ENCODE data around the gene ZBTB46.
A peak's percentile ranks its signal among the peaks of the same experiment; 100 is the strongest.

ZBTB46 gene

DNA sequence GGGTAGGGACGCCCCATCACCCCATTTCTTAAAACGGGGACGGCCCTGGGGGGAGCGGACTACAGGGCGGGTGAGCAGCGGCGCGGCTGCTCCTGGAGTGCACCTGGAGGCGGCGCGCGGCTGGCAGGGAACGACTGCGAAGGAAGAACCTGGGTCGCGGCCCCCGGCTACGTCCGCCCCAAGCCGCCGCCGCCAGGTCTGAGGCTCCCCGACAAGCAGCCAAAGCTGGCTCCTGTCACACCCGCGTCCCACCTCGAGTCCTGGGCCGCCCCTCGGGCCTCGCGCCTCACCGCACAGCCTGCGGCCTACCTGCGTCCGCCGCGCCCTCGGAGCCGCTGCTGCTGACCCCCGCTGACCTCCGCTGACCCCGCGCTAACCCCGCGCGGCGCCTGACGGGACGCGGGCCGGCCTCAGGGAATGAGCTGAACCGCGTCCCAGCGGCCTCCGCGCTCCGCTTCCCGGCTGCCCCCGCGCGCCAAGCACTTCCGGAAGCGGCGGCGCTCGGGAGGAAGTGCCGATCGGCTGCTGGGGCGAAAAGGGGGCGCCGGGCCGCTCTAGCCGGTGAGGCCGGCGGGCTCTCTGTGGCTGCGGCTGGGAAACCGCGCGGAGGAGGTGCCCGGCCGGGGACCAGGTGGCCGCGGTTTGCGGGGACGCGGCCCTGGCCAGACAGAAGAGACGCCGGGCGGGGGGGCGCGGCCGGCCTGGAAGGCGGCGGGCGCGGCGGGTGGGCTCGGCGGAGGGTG, 123.3 kb downstream of the ZBTB46 start, which contains the start of the genes ARFRP1 and ZGPAT:
Gene ARFRP1 (minus strand): TSS at position 419 of the 743 bp plus-strand sequence. CDS start 885 bp downstream, outside the sequence.
Gene ZGPAT (plus strand): TSS at position 482 of the 743 bp plus-strand sequence. CDS start 542 bp downstream, outside the sequence.
- TF ChIP-seq, protein P1, sequence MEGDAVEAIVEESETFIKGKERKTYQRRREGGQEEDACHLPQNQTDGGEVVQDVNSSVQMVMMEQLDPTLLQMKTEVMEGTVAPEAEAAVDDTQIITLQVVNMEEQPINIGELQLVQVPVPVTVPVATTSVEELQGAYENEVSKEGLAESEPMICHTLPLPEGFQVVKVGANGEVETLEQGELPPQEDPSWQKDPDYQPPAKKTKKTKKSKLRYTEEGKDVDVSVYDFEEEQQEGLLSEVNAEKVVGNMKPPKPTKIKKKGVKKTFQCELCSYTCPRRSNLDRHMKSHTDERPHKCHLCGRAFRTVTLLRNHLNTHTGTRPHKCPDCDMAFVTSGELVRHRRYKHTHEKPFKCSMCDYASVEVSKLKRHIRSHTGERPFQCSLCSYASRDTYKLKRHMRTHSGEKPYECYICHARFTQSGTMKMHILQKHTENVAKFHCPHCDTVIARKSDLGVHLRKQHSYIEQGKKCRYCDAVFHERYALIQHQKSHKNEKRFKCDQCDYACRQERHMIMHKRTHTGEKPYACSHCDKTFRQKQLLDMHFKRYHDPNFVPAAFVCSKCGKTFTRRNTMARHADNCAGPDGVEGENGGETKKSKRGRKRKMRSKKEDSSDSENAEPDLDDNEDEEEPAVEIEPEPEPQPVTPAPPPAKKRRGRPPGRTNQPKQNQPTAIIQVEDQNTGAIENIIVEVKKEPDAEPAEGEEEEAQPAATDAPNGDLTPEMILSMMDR (IDR thresholded peaks at IDR 0.05): no peak
- DNase-seq (ENCODE audit: low spot score): peak; percentile 90
- peak within 1 kb of the TSS; percentile 77 to 94 for H3K27ac ChIP-seq
- peak within 1 kb of the TSS; percentile 90 for H3K4me3 ChIP-seq

DNA sequence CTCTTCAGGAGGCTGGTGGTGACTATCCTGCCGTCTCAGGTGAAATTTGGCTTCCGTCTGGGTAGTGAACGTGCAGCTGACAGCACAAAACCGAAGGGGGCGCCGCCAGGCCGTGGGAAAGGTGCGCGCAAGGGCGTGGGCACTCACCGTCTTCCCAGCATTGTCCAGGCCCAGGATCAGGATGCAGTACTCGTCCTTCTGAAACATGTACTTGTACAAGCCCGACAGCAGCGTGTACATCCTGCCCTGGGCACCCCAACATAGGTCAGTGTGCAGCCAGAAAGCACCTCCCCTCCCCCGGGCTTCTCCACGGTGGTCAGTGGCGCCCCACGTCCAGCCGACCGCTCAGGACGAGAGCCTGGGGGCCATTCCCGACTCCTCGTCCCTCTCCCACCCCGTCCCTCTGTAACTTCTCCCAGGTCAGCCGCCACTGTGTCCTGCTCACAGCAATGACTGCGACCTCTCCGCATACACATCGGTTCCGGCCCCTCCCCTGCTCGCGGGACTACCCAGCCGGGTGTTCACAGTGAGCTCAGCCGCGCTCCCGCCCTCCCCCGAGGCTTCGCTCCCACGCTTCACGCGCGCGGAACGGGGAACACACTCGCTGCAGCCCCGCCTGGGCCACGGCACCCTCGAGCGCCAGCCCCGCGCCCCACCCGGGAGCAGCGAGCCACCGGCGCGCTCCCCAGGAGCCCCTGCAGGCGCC, 124.1 kb downstream of the ZBTB46 start:
- Histone ChIP-seq H3K27ac (peak overlapping the region; percentile 77 to 94), H3K4me3 (peak overlapping the region; percentile 90)
- TF ChIP-seq, protein P1 (IDR thresholded peaks at IDR 0.05): no peak
- peak; percentile 79 for DNase-seq (ENCODE audit: low spot score)

DNA sequence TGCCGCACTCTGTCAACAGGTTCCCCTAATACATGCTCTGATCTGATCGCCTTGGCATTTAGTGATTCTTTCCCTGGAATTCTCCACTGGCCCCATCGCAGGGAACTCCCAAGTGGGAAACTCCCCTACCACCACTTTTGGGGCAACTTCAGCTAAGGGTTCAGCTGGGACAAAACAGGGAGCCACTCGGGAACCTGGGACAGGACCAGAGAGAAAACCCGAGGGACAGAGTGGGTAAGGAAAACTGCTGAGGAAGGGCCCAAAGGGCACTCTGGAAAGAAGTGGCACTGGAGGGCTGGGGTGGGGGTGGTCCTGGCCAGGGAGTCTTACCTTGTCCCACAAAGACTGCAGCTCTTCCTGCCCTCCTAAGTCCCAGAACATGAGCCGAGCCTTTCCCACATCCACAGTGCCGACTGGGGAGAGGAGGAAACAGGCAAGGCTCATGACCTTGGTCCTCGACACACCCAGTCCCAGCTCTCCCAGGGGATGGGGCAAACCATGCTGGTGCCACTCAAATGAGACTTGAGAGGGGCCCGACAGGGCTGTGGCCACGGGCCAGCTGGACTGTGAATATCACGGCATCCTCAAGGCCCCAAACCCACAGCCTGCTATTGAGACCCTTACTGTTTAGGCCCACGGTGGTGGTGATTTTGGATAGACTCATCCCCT, 124.9 kb downstream of the ZBTB46 start:
- H3K4me3 ChIP-seq: peak overlapping the region; percentile 90
- DNase-seq (ENCODE audit: low spot score): peak; percentile 71
- TF ChIP-seq, protein P1 (IDR thresholded peaks at IDR 0.05): no peak
- peak overlapping the region; percentile 77 to 94 for H3K27ac ChIP-seq

DNA sequence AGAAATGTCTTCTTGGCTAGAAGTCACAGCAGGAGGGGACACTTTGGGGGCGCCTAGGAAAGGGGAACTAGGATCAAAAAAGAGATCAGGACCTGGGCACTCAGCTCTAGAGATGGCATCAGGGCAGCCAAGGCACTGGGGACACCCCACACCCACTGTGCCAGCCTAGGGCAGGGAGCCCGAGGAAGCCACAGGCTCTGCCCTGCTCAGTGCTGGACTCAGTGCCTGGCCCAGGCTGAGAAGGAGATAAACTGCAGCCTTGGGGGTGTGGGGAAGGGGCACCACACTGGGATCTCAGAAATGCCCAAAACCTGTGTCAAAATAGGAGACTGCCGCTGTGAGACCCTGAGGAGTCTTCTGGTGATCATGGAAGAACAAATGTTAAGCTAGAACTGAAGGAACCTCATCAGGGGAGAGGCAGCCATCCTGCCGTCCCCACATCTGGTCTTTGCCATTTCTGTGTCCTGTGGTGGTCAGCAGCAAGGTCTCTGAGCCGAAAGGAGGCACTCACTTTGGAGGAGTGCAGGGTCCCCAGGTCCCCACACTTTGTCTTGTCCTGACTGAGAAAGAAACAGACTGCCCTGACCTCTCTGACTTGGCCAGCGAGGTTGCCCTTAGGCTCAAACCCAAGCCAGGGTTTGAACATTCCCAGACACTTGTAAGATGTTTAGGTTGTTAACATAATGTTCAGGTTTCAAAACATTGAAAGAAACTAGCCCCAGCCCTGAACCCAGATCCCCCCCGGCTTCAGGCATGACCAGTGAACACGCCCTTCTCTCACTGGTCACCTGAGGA, 125.6 kb downstream of the ZBTB46 start:
- peak; percentile 65 for DNase-seq (ENCODE audit: low spot score)
- TF ChIP-seq, protein P1 (IDR thresholded peaks at IDR 0.05): no peak
- no peak overlapping the region for H3K27ac ChIP-seq
- H3K4me3 ChIP-seq: no peak overlapping the region

DNA sequence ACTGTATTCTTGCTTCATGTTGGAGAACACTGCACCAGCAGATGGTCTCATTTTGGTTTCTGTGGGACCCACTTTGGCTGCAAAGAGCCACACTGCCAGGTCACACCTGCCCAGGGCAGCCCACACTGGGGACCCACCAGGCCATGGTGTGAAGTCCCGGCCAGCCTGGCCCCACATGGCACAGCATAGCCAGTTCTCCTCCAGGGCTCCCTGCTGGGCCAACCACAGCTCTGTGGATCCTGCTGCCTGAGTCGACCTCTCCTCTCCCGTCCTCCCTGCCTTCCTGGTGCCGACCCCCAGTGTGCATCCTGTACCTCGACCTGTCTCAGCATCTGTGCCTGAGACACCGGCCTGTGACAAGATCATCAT, 126.3 kb downstream of the ZBTB46 start:
- no peak overlapping the region for H3K27ac ChIP-seq
- peak; percentile 72 for DNase-seq (ENCODE audit: low spot score)
- TF ChIP-seq, protein P1 (IDR thresholded peaks at IDR 0.05): no peak
- H3K4me3 ChIP-seq: no peak overlapping the region

DNA sequence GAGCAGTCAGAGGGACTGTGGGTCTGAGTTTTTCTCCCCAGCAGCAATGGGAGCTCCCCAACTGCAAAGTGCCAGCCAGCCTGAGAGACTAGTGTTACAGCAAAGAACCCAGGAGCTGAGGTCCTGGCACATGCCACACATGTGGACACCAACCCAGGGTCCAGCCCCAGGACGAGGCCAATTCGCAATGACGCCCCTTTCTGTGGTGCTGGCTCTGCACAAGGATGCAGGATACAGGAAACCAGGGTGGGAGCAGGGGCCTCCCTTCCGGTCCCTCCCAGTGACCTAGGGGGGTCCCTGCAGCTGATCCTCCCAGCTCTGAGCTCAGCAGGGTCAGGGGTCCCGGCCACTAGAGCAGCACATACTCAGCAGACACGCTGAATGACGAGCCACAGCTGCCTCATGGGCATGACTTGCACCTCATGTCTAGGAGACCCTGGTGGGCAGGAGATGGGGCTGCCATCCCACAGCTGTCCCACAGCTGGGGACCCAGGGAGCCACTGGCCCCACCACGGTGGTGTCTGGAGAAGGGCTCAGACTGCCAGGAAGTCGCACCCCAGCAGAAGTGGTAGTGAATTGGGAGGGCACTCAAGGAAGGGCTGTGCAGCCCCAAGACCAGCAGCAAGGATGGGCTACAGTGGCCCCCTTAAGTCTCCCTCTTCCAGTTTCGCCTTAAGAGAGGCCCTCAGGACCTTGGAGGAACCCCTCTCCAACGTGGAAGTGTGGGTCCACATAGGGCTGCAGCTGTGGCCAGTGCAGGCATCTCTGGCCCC, 126.9 kb downstream of the ZBTB46 start:
- peak; percentile 62 for DNase-seq (ENCODE audit: low spot score)
- Histone ChIP-seq H3K27ac (no peak overlapping the region), H3K4me3 (no peak overlapping the region)
- TF ChIP-seq, protein P1 (IDR thresholded peaks at IDR 0.05): no peak
